PC-3 (cell line): ENCODE results near the gene PAIP1. TPM values are rescaled to one million over a fixed set of nuclear protein-coding genes. Genes with fewer than 3 reads are reported as not detected.
A peak's percentile ranks its signal among the peaks of the same experiment; 100 is the strongest.
"Not testable (repeated sequence)": the region's sequence is repeated elsewhere in the genome, so short reads cannot be mapped to it uniquely, and the experiment has no call there.

ENCODE experiments used
- ATAC-seq: fragments of 200-7000 bp; cut with Tn5 transposase; 2 replicates; pipeline ENCODE4 v1.9.1; 2020; ENCODE audit warnings: mild to moderate bottlenecking, moderate library complexity
- BruUV-seq: library from RNA; stranded (reverse); fragments of 400-500 nt; replicated peaks from 2 replicates; lab custom pipeline; 2021; lab: Mats Ljungman, UMichigan
- CTCF ChIA-PET: fragments of 300-600 bp; sonication (Branson Sonifier 250); formaldehyde crosslinking; loops from one replicate; lab custom pipeline; 2022; ENCODE audit warnings: antibody characterized with exemption; lab: Charles Lee
- POLR2A ChIA-PET: fragments of 300-600 bp; sonication (Branson Sonifier 250); formaldehyde crosslinking; loops from one replicate; lab custom pipeline; 2022; ENCODE audit warnings: antibody characterized with exemption; ENCODE audit not compliant: unreplicated experiment; lab: Charles Lee
- DNase-seq: peaks from one replicate; pipeline ENCODE4 v3.0.0-alpha.2; 2015
- H2AFZ ChIP-seq: fragments of 300-600 bp; sonication (generic); 2 replicates; pipeline ENCODE4 v1.6.0; 2016; ENCODE audit warnings: antibody characterized with exemption, low read length
- H3F3A ChIP-seq: fragments of 300-600 bp; sonication (generic); one replicate; pipeline ENCODE4 v1.6.0; 2017; ENCODE audit warnings: antibody characterized with exemption, low read length, control low read depth, mild to moderate bottlenecking; ENCODE audit not compliant: unreplicated experiment
- H3K27ac ChIP-seq: fragments of 300-600 bp; sonication (generic); 2 replicates; pipeline ENCODE4 v1.5.1; 2016; ENCODE audit warnings: mild to moderate bottlenecking, low read length
- H3K27me3 ChIP-seq: fragments of 300-600 bp; sonication (generic); 2 replicates; pipeline ENCODE4 v1.6.1; 2016; ENCODE audit warnings: low read length, mixed read lengths
- H3K36me3 ChIP-seq: fragments of 300-600 bp; sonication (generic); 2 replicates; pipeline ENCODE4 v1.6.1; 2016; ENCODE audit warnings: low read depth, mixed run types, low read length, mixed read lengths
- H3K4me1 ChIP-seq: fragments of 300-600 bp; sonication (generic); 2 replicates; pipeline ENCODE4 v1.5.1; 2016; ENCODE audit warnings: low read length; ENCODE audit not compliant: insufficient read depth
- H3K4me2 ChIP-seq: fragments of 300-600 bp; sonication (generic); 2 replicates; pipeline ENCODE4 v1.6.0; 2016; ENCODE audit warnings: low read length
- H3K4me3 ChIP-seq: fragments of 300-600 bp; sonication (generic); 2 replicates; pipeline ENCODE4 v1.5.1; 2016; ENCODE audit warnings: mild to moderate bottlenecking, low read length, mixed read lengths
- H3K79me2 ChIP-seq: fragments of 300-600 bp; sonication (generic); 2 replicates; pipeline ENCODE4 v1.6.1; 2017; ENCODE audit warnings: low read length, mixed read lengths
- H3K9ac ChIP-seq: fragments of 300-600 bp; sonication (generic); 2 replicates; pipeline ENCODE4 v1.6.0; 2016; ENCODE audit warnings: mild to moderate bottlenecking, low read length
- H3K9me2 ChIP-seq: fragments of 300-600 bp; sonication (generic); replicated peaks from 2 replicates; pipeline ENCODE4 v1.6.1; 2016; ENCODE audit warnings: mixed run types, low read length, mixed read lengths
- H3K9me3 ChIP-seq: fragments of 300-600 bp; sonication (generic); 2 replicates; pipeline ENCODE4 v1.6.1; 2016; ENCODE audit warnings: low read length, mixed read lengths
- H4K20me1 ChIP-seq: fragments of 300-600 bp; sonication (generic); 2 replicates; pipeline ENCODE4 v1.6.1; 2016; ENCODE audit warnings: low read length, mixed read lengths
- EZH2 ChIP-seq: fragments of 300-600 bp; sonication (generic); IDR thresholded peaks from one replicate; pipeline ENCODE4 v1.6.1; 2017; ENCODE audit warnings: antibody characterized with exemption, mild to moderate bottlenecking, low read length; ENCODE audit not compliant: unreplicated experiment
- EZH2phosphoT487 ChIP-seq: fragments of 300-600 bp; sonication (generic); IDR thresholded peaks from 2 replicates; pipeline ENCODE4 v1.6.1; 2018; ENCODE audit warnings: mild to moderate bottlenecking, antibody characterized with exemption, low read length, borderline replicate concordance
- intact Hi-C: fragments of 100-400 bp; cut with micrococcal nuclease; formaldehyde crosslinking; loops from 2 replicates; pipeline ENCODE4 v1.9.0; 2023
- total RNA-seq: library from RNA; depleted of rRNA; stranded (reverse); fragments of >200 nt; gene quantifications from 2 replicates; pipeline ENCODE4 v1.2.3, GENCODE V29; 2014
- TF ChIP-seq, protein P1 (sequence below): fragments of 300-600 bp; sonication (generic); conservative IDR thresholded peaks from 2 replicates; pipeline ENCODE4 v1.5.1; 2017; ENCODE audit warnings: antibody characterized with exemption, low read depth, mild to moderate bottlenecking, low read length

The PAIP1 gene
- total RNA-seq, 1 experiment from 2014 or later: 142 TPM

DNA sequence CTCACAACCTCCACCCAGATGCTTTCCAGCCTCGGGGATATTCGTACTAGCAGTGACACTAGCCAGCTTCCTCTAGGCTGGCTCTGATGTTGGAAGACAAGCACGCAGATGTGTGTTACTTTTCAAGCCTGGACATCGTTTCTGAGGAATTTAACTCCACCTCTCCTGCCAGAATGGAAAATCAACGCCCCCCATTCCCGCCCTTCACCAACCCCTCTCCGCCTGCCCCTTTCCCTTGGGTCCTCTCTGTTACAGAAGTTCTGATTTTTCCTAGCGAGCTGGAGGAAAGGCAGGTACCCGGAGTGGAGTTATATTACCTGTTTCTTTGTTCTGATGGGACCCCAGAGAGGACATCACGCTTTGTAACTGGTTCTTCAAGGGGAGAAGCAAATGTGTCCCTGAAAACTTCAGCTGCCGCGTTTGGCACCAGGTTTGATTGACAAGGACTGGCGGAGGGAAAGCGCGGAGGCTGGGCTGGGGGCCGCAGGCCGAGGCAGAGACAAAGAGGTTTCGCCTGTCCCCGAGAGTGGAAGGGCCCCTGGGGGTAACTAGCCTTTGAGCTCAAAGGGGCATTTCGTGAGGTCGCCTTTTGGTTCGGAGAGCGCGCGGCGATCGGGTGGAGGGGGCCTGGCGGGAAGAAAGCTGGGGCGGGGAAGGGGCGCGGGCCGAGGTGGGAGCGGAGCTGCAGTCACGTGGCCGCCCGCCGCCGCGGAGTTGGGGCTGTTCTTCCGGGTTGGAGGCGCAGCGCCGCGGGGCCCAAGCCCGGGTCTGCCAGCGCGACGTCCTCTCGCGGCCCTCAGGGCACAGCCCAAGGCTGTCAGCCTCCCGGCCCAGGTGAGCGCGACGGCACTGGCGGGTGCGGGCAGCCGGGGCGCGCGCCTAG, 45.8 kb upstream of the PAIP1 start, which contains the start of gene NNT:
Gene NNT, plus strand, starts transcription at position 720 of the 883 bp plus-strand sequence. CDS start 6,016 bp downstream, outside the sequence.
- TF ChIP-seq EZH2 (no peak), EZH2phosphoT487 (no peak)
- TF ChIP-seq, protein P1, sequence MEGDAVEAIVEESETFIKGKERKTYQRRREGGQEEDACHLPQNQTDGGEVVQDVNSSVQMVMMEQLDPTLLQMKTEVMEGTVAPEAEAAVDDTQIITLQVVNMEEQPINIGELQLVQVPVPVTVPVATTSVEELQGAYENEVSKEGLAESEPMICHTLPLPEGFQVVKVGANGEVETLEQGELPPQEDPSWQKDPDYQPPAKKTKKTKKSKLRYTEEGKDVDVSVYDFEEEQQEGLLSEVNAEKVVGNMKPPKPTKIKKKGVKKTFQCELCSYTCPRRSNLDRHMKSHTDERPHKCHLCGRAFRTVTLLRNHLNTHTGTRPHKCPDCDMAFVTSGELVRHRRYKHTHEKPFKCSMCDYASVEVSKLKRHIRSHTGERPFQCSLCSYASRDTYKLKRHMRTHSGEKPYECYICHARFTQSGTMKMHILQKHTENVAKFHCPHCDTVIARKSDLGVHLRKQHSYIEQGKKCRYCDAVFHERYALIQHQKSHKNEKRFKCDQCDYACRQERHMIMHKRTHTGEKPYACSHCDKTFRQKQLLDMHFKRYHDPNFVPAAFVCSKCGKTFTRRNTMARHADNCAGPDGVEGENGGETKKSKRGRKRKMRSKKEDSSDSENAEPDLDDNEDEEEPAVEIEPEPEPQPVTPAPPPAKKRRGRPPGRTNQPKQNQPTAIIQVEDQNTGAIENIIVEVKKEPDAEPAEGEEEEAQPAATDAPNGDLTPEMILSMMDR: no peak
- Histone ChIP-seq H3F3A (no peaks in the 10 kb centered on the region), H2AFZ (peak within 1 kb of the TSS; percentile 99), H3K27ac (peak within 1 kb of the TSS; percentile 19), H3K9me2 (no peaks in the 10 kb centered on the region), H3K4me3 (peak within 1 kb of the TSS; percentile 75), H4K20me1 (no peaks in the 10 kb centered on the region), H3K4me2 (peak within 1 kb of the TSS; percentile 93), H3K27me3 (no peaks in the 10 kb centered on the region), H3K4me1 (peaks cover 22% of the 10 kb centered on the region), H3K36me3 (no peaks in the 10 kb centered on the region), H3K9ac (peak within 1 kb of the TSS; percentile 83), H3K9me3 (no peaks in the 10 kb centered on the region), H3K79me2 (peaks cover 18% of the 10 kb centered on the region; the same call in 1 of the 2 replicates)
- CTCF ChIA-PET: interaction anchor here (1.4 kb wide), 1 partner anchor 29 kb away, joined by 4 read pairs; no protein-coding TSS in a partner anchor
- intact Hi-C loops: loop anchor here (2.0 kb wide), 1 partner anchor 46 kb away; the partner anchor contains the start of gene PAIP1
- TSS peak; percentile 79 for BruUV-seq
- DNase-seq: peak; percentile 52
- peak; percentile 74 for ATAC-seq
- POLR2A ChIA-PET: no interaction called here

DNA sequence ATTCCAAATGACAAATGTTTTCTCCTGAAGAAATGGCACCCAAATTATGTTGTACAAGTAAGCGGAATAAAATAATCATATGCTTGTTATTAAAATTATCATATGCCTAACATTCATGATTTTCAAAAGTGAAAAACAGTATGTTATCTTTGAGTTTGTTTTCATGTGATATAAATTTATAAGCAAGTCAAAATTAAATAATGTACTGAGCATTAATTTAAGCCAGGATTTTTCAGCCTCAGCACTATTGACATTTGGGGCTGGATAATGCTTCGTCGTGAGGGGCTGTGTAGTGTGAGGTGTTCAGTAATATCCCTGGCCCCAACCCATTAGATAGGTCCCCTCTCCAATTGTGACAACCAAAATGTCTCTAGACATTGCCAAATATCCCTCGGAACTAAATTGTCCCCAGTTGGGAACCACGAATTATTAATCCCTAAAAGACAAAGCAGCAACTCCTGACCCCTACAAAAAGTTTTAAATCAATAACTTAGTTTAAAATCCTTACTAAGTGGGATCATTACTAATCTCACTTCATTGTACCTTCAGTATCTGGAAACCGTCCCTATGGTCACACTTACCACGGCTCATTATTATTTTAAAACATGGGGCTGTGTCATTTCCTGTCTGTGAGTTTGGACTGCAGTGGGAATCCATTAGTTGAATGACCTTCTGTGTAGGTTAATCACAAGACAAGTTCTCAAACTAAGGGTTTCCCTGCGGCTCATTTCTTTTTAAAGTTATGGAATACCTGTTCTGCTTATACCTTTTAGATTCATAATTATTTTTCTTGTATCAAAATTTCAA, 44.8 kb upstream of the PAIP1 start:
- no peak for ATAC-seq

DNA sequence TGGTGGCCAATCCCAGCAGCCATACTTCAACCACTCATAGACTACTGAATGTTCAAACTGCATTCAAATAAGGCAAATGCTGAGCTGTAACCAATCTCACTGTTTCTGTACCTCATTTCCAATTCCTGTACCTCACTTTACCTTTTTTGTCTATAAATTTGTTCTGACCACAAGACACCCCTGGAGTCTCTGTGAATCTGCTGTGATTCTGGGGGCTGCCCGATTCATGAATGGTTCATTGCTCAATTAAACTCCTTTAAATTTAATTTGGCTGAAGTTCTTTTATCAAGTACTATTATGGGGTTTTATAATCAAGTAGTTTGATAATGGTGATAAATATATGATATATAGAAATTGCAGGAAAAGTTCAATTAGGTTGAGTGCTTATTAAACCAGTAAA, 42.0 kb upstream of the PAIP1 start:
- H3K9me2 ChIP-seq, H3K4me2 ChIP-seq, H3K4me3 ChIP-seq, H3K27me3 ChIP-seq, H3K9me3 ChIP-seq, POLR2A ChIA-PET, intact Hi-C loops, H2AFZ ChIP-seq, CTCF ChIA-PET, H3F3A ChIP-seq, BruUV-seq, DNase-seq, H4K20me1 ChIP-seq, ATAC-seq, H3K36me3 ChIP-seq, H3K9ac ChIP-seq, H3K27ac ChIP-seq: not testable (repeated sequence)
- H3K4me1 ChIP-seq: peaks cover 22% of the 10 kb centered on the region
- H3K79me2 ChIP-seq: peaks cover 12% of the 10 kb centered on the region; the same call in 1 of the 2 replicates

More for the DNA sequence above, 44.8 kb upstream of the PAIP1 start:
- CTCF ChIA-PET: no interaction called here
- intact Hi-C loops: loop anchor here (2.0 kb wide), 1 partner anchor 45 kb away; the partner anchor contains the start of gene PAIP1
- H3K9me2 ChIP-seq: no peaks in the 10 kb centered on the region
- peak overlapping the region; percentile 83 for H3K9ac ChIP-seq
- no peaks in the 10 kb centered on the region for H4K20me1 ChIP-seq
- peak overlapping the region; percentile 75 for H3K4me3 ChIP-seq
- H3K36me3 ChIP-seq: no peaks in the 10 kb centered on the region
- peaks cover 22% of the 10 kb centered on the region for H3K4me1 ChIP-seq
- H3K27me3 ChIP-seq: no peaks in the 10 kb centered on the region
- no peak overlapping the region for H3K27ac ChIP-seq
- H3K9me3 ChIP-seq: no peaks in the 10 kb centered on the region
- H3K4me2 ChIP-seq: peak overlapping the region; percentile 93
- TF ChIP-seq EZH2 (no peak), EZH2phosphoT487 (no peak)
- TF ChIP-seq, protein P1: no peak
- DNase-seq: peak; percentile 42
- no peaks in the 10 kb centered on the region for H3F3A ChIP-seq
- POLR2A ChIA-PET: no interaction called here
- H2AFZ ChIP-seq: peak overlapping the region; percentile 99
- no TSS peak for BruUV-seq
- H3K79me2 ChIP-seq: peaks cover 18% of the 10 kb centered on the region; the same call in 1 of the 2 replicates
